GM18868 (cell line): ENCODE measurements around the gene OR5D14.

ENCODE experiments used
- ATAC-seq: cut with Tn5 transposase; IDR thresholded peaks from one replicate; pipeline ENCODE4 v1.9.1; 2021; ENCODE audit warnings: mild to moderate bottlenecking, moderate library complexity; ENCODE audit not compliant: unreplicated experiment

Gene OR5D14

GRCh38 chr11:55795256-55795655 is at the start of gene OR5D14:
Gene OR5D14 (plus strand): TSS chr11:55795556. CDS start chr11:55795556, 0 bp downstream.
- ATAC-seq, result no peak

DNA sequence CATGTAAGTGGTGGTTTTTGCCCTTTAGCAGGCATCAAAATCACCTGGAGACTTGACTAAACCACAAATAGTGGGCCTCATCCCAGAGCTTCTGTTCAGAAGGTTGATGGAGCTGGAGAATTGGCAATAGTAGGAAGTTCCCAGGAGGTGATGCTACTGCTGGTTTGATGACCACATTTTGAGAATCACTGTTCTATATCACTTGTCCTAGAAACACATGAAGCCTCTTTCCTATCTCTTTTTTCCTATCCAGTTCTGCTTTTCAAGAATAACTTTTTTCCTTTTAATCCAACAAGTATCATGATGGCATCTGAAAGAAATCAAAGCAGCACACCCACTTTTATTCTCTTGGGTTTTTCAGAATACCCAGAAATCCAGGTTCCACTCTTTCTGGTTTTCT is 22.2 kb upstream of the OR5D14 start, which contains the start of gene OR5D13:
TSS of gene OR5D13 (plus strand) at position 301 of the 400 bp plus-strand sequence. CDS start at position 301, 0 bp downstream.
- no peak for ATAC-seq

DNA sequence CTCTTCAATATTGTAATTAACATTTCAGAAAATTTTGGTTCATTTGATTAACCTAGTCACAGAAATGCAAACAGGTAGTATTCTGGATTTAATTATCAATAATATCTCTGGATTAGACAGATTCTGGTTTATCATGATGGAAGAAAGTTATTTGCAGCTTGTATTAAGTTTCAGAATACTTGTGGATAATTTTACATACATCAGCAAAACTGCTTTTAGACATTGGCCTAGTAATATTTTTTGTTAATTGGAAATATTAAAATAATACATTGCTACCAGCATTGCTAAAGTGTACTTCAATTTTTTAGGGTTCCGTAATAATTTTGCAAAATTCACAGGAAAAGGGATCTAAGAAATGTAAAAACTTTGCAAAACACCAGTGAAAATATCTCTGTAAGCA is 3.8 kb upstream of the OR5D14 start:
- no peak for ATAC-seq

DNA sequence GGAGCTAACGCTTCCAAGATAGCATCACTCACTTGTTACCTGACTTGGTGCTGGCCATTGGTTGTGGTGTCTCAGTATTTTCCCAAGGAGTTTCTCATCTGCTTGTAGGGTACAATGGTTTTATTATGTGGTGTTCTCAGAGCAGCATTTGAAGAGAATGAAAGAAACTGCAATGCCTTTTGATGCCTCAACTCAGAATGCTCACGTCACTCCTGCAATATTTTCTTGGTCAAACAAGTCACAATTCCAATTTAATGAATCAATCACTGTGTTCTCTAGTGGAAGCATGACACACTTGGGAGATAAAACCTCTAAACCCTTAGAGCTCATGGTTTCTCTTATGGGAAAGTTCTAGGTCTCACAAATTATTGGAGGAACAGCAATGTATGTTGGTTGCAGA is 2.0 kb upstream of the OR5D14 start:
- no peak for ATAC-seq

- no peak for ATAC-seq
These were observed 10.9 kb downstream of the OR5D14 start for GRCh38 chr11:55806248-55806647.

DNA sequence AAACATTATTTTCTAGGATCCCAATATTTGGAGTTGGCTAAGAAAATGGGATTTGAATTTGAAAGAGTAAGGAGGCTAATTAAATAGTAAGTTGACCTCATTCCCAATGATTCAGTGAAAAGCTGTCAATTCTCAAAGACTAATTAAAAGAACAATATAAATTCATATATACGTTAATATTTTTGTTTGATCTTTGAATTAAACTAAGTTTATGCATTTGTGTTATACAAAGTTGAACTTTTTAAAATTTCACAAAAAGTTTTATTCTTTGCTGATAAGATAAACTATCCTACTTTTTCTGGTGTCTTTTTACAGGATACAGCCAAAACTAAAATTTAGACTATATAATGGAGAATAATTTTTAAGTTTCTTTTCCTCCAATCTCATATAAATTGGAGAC is 15.7 kb downstream of the OR5D14 start, which contains the start of gene OR5L1:
TSS of gene OR5L1 (plus strand) at position 301 of the 400 bp plus-strand sequence. CDS start 100 bp downstream, outside the sequence.
- no peak for ATAC-seq

DNA sequence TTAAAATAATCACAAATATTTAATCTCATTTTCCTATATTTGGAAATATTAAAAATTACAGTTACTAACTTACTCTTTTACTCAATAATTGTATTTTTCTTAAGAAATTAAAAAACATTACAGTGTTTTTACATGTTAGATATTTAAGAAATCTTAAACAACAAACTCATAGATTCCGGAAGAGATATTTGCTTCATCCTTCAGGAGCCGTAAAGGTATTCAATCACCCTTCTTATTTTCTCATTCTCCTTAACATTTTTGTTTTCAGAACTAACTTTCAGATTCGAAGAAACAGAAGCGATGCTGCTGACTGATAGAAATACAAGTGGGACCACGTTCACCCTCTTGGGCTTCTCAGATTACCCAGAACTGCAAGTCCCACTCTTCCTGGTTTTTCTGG is 24.0 kb downstream of the OR5D14 start, which contains the start of gene OR5D18:
TSS of gene OR5D18 (plus strand) at position 301 of the 400 bp plus-strand sequence. CDS start at position 301, 0 bp downstream.
- no peak for ATAC-seq

GRCh38 chr11:55826919-55827318 is 31.6 kb downstream of the OR5D14 start, which contains the start of gene OR5L2:
Gene OR5L2 (plus strand): TSS chr11:55827219. CDS start chr11:55827219, 0 bp downstream.
- no peak for ATAC-seq

DNA sequence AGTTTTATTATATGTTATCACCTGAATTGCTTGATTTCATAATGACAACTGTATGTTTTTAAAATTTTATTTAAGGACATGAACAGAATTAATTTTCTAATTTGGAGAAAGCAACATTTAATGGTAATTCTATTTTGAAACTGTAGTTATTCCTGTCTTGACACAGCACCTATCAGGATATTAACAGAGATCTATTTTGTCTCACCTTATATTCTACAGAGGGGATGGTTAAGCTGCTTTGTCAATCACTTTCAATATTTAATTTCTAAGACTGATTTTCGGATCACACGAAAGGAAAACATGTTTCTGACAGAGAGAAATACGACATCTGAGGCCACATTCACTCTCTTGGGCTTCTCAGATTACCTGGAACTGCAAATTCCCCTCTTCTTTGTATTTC is 43.1 kb downstream of the OR5D14 start, which contains the start of gene OR5D16:
TSS of gene OR5D16 (plus strand) at position 301 of the 400 bp plus-strand sequence. CDS start at position 301, 0 bp downstream.
- no peak for ATAC-seq
